HG03135 (cell line): ENCODE measurements around the gene FHAD1.
"Not testable (repeated sequence)": the region's sequence is repeated elsewhere in the genome, so short reads cannot be mapped to it uniquely, and the experiment has no call there.

Source experiments
- ATAC-seq: cut with Tn5 transposase; IDR thresholded peaks from one replicate; pipeline ENCODE4 v1.9.1; 2021; ENCODE audit warnings: mild to moderate bottlenecking, moderate library complexity; ENCODE audit not compliant: unreplicated experiment

Gene FHAD1

DNA sequence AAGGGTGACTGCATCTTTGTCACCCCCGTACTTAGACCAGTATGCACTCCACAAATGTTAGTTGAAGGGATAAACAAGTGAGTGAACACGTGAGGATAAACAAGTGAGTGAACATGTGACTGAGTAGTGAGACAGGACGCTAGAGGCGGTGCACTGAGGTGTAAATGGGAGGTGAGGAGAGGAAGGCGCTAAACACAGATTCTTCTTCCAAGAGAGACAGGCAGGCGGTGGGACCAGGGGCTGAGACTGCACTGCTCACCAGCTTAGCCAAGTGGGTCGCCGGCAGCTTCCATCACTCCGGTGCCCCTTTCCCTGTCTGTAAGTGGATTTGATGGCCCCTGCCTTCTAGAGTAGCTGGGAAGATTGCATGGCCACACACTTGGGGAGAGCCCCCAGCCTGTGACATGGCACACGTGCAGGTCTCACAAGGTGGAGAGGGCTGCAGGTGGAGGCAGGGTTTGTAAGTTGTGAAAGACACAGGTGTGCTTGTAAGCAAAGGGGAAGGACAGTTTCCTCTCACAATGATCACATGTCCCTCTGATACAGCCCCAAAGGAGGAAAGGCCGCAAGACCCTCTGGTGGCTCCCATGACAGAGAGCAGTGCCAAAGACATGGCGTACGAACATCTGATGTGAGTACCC lies 115.2 kb downstream of the FHAD1 start:
- ATAC-seq: no peak

- no peak for ATAC-seq
These were observed 115.7 kb downstream of the FHAD1 start for GRCh38 chr1:15362737-15363128.

- no peak for ATAC-seq
These were observed 117.7 kb downstream of the FHAD1 start for GRCh38 chr1:15364740-15365139.

DNA sequence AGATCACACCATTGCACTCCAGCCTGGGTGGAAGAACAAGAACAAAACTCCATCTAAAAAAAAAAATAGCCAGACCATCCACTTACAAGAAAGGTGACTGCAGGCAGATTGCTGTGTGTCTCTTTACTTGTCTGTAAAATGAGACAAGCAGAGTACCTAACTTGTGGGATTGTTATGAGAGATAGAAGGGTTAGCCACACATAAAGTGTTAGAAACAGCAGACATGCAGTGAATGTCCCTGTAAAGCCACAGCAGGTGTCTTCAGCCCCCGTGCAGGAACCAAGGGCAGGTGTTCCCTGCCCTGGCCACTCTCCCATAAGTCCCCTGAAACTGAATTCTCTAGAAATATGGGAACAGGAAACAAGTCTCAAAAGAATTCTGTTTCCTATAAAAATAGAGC lies 121.9 kb downstream of the FHAD1 start:
- ATAC-seq: no peak

GRCh38 chr1:15370268-15370667 lies 123.2 kb downstream of the FHAD1 start:
- ATAC-seq: no peak

- ATAC-seq: no peak
These were observed 123.9 kb downstream of the FHAD1 start for GRCh38 chr1:15370781-15371520.

- no peak for ATAC-seq
These were observed 124.9 kb downstream of the FHAD1 start for GRCh38 chr1:15371610-15372545.

DNA sequence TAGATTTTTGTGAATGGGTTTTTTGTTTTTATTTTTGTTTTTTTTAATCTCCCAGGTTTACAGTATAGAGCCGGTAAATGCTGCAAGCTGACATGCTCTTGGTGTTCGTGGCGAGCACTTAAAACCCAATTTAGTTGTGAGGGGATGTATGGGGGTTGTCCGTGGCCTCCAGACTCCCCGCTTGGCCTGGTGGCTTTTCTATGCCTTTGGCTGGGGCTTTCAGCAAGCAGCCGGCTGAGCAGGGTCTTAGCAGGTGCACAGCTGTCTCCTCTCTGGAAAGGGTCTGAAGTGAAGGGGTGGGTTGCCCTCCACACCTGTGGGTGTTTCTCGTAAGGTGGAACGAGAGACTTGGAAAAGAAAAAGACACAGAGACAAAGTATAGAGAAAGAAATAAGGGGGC lies 131.7 kb downstream of the FHAD1 start:
- ATAC-seq: no peak

DNA sequence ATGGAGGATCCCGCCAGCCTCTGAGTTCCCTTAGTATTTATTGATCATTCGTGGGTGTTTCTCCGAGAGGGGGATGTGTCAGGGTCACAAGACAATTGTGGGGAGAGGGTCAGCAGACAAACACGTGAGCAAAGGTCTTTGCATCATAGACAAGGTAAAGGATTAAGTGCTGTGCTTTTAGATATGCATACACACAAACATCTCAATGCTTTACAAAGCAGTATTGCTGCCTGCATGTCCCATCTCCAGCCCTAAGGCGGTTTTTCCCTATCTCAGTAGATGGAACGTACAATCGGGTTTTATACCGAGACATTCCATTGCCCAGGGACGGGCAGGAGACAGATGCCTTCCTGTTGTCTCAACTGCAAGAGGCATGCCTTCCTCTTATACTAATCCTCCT lies 132.1 kb downstream of the FHAD1 start:
- not testable (repeated sequence) for ATAC-seq

GRCh38 chr1:15380601-15381508 lies 133.8 kb downstream of the FHAD1 start:
- ATAC-seq: no peak

- ATAC-seq: no peak
These were observed 134.8 kb downstream of the FHAD1 start for GRCh38 chr1:15381805-15382204.

DNA sequence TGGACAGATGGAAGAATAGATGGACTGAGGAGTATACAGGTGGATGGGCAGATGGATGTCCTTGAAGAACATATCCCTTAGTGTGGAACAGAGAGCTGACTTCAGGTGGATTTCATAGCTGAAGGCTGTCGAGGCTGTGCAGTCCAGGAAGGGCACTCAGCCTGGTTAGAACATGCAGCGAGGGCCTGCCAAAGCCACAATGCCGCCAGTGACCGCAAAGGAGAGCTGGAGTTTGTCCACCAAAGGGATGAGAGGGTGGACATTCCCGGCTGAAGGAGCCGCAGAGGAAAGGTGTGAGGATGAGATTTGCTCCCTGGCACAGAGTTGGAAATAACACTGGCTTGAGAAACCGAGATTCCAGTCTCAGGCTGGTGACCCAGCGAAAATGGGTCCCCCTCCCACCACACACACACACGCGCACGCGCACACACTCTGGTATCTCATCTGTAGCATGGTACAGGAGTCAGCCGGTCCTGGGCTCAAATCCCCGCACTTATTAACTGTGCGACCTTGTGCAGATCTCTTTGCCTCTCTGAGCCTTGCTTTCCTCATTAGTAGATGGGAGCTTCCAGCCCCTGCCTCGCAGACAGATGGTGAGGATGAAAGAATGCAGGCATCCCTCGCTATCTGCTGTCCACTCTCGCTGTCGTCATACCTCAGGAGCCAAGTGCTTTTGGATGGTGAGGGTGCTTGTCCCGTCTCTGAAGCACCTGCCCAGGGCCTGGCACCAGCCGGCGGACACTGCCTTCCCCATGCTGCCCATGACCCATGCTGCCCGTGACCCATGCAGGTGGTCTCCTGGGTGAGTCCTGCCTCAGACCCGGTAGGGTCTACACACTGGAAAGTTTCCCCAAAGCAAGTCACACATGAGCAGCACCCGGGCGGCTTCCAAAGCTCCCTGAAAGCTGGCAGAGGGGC lies 135.8 kb downstream of the FHAD1 start:
- ATAC-seq: no peak

DNA sequence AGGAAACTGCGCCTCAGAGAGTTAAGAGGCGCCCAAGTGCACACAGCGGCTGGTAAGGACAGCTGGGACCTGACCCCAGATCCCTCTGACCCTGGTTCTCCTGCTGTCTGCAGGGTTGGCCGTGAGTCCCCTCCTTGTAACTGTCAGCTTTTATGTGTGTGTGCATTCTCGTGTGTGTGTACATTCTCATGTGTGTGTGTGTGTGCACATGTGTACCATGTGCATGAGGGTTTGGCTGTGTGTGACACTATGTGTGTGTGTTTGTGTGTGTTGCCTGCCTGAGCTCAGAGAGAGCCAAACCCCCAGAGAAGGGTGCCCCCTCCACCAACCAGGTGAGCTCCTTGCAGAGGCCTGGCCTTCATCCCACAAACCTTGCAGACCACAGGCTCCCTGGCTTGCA lies 136.8 kb downstream of the FHAD1 start:
- ATAC-seq: no peak

- ATAC-seq: no peak
These were observed 137.4 kb downstream of the FHAD1 start for GRCh38 chr1:15384301-15384901.

DNA sequence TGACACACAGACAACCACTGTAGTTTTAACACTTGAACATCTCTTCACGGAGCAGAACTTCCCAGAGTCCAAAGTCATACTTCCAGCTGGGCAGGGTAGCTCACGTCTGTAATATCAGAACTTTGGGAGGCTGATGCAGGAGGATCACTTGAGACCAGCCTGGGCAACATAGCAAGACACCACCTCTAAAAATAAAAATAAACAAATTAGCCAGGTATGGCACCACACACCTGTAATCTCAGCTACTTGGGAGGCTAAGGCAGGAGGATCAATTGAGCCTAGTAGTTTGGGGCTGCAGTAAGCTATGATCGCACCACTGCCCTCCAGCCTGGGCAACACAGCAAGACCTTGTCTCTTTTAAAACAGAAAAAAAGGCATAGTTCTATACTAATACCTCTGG lies 138.4 kb downstream of the FHAD1 start:
- ATAC-seq: no peak

DNA sequence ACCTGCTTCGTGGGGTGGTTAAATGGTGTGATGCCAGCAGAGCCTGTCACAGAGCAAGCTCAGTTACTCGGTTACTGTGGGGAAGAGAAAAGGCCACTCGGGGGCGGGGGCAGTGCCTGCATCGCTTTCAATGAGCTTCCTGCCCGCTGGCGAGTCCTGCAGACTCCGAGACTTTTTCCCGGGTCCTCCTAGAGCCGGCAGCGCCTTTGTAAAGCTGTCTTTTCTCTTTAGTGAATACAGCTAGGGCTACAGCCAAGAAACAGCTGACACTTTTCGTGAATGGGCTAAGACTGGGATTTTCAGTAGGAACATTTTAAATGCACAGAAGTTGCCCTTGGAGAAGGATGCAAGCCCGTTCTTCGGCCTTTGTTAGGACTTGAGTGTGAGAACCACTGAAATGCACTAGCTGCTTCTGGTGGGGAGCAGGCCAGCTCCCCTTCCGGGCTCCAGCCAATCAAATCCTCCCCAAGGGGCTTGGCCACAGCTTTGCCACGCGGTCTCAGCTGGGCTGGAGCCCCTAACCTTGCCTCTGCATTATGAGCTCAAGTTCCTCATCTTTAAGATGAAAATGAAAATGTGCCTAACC lies 139.2 kb downstream of the FHAD1 start:
- no peak for ATAC-seq

GRCh38 chr1:15388201-15388880 lies 141.3 kb downstream of the FHAD1 start:
- ATAC-seq: no peak

- not testable (repeated sequence) for ATAC-seq
These were observed 142.8 kb downstream of the FHAD1 start for GRCh38 chr1:15389828-15390227.
